MM.1S (cell line): ENCODE results near the gene PPIG.

ENCODE experiments used
- EZH2 ChIP-seq: fragments of 300-600 bp; sonication (generic); optimal IDR thresholded peaks from 2 replicates; pipeline ENCODE3; 2017; ENCODE audit warnings: low read depth, mild to moderate bottlenecking, antibody characterized with exemption, low read length, mixed read lengths
- TF ChIP-seq, protein P1 (sequence below): fragments of 300-600 bp; sonication (generic); IDR thresholded peaks from 2 replicates; pipeline ENCODE4 v1.5.1; 2016; ENCODE audit warnings: antibody characterized with exemption, low read length, mixed read lengths

- TF ChIP-seq EZH2 = no peak
- TF ChIP-seq, protein P1, sequence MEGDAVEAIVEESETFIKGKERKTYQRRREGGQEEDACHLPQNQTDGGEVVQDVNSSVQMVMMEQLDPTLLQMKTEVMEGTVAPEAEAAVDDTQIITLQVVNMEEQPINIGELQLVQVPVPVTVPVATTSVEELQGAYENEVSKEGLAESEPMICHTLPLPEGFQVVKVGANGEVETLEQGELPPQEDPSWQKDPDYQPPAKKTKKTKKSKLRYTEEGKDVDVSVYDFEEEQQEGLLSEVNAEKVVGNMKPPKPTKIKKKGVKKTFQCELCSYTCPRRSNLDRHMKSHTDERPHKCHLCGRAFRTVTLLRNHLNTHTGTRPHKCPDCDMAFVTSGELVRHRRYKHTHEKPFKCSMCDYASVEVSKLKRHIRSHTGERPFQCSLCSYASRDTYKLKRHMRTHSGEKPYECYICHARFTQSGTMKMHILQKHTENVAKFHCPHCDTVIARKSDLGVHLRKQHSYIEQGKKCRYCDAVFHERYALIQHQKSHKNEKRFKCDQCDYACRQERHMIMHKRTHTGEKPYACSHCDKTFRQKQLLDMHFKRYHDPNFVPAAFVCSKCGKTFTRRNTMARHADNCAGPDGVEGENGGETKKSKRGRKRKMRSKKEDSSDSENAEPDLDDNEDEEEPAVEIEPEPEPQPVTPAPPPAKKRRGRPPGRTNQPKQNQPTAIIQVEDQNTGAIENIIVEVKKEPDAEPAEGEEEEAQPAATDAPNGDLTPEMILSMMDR = no peak
These were observed 35.8 kb downstream of the PPIG start for GRCh38 chr2:169619946-169620345.
